Activated naive CD8-positive, alpha-beta T cell treated with anti-CD3 and anti-CD28 coated beads for 36 hours (primary cell): ENCODE data around the gene ENTPD6. TPM values are rescaled to one million over a fixed set of nuclear protein-coding genes. Genes with fewer than 3 reads are reported as not detected.
"Not testable (repeated sequence)": the region's sequence is repeated elsewhere in the genome, so short reads cannot be mapped to it uniquely, and the experiment has no call there.

Experiments used
- DNase-seq: peaks from one replicate; pipeline ENCODE4 v3.0.0; 2021
- H3K27ac Mint-ChIP-seq: one replicate; pipeline ENCODE4 v1.8.0; 2022; ENCODE audit warnings: mild to moderate bottlenecking, moderate library complexity, mixed read lengths
- H3K27me3 Mint-ChIP-seq: one replicate; pipeline ENCODE4 v1.8.0; 2022; ENCODE audit warnings: mild to moderate bottlenecking, mixed read lengths
- H3K36me3 Mint-ChIP-seq: one replicate; pipeline ENCODE4 v1.8.0; 2021; ENCODE audit warnings: mild to moderate bottlenecking, mixed read lengths
- H3K4me1 Mint-ChIP-seq: one replicate; pipeline ENCODE4 v1.8.0; 2021; ENCODE audit warnings: mixed read lengths
- H3K4me3 Mint-ChIP-seq: one replicate; pipeline ENCODE4 v1.8.0; 2022; ENCODE audit warnings: mild to moderate bottlenecking, moderate library complexity, mixed read lengths
- H3K9me3 Mint-ChIP-seq: one replicate; pipeline ENCODE4 v1.8.0; 2022; ENCODE audit warnings: mixed read lengths
- total RNA-seq, 2 experiments: library from RNA; stranded (reverse); gene quantifications; one replicate each; pipeline ENCODE4 v1.2.3, GENCODE V29; 2021

ENTPD6 gene
- total RNA-seq, 2 experiments from 2014 or later = 35.2 to 40.2 TPM

GRCh38 chr20:25222461-25223178, 27.1 kb downstream of the ENTPD6 start:
- H3K4me1 Mint-ChIP-seq = peaks cover 7% of the 10 kb centered on the region
- no peak overlapping the region for H3K4me3 Mint-ChIP-seq
- no peak for DNase-seq
- H3K9me3 Mint-ChIP-seq = no peaks in the 10 kb centered on the region
- H3K27ac Mint-ChIP-seq = peak overlapping the region; percentile 39
- H3K27me3 Mint-ChIP-seq = no peaks in the 10 kb centered on the region
- peaks cover 4% of the 10 kb centered on the region for H3K36me3 Mint-ChIP-seq

GRCh38 chr20:25223179-25223661, 27.7 kb downstream of the ENTPD6 start:
- Mint-ChIP-seq H3K4me3 (peak overlapping the region; percentile 18), H3K9me3 (no peaks in the 10 kb centered on the region), H3K36me3 (peaks cover 4% of the 10 kb centered on the region), H3K27ac (peak overlapping the region; percentile 39), H3K27me3 (no peaks in the 10 kb centered on the region), H3K4me1 (peaks cover 7% of the 10 kb centered on the region)
- peak; percentile 58 for DNase-seq

- H3K4me1 Mint-ChIP-seq = peaks cover 7% of the 10 kb centered on the region
- H3K27ac Mint-ChIP-seq = peak overlapping the region; percentile 39
- no peak for DNase-seq
These were observed 28.5 kb downstream of the ENTPD6 start for GRCh38 chr20:25223765-25224720.

GRCh38 chr20:25224941-25225340, 29.4 kb downstream of the ENTPD6 start:
- Mint-ChIP-seq H3K27ac (no peak overlapping the region), H3K36me3 (peaks cover 1% of the 10 kb centered on the region), H3K9me3 (no peaks in the 10 kb centered on the region), H3K4me1 (peaks cover 7% of the 10 kb centered on the region), H3K4me3 (no peak overlapping the region), H3K27me3 (no peaks in the 10 kb centered on the region)
- no peak for DNase-seq

More at GRCh38 chr20:25223765-25224720, 28.5 kb downstream of the ENTPD6 start:
- no peaks in the 10 kb centered on the region for H3K9me3 Mint-ChIP-seq
- no peak overlapping the region for H3K4me3 Mint-ChIP-seq
- H3K27me3 Mint-ChIP-seq = no peaks in the 10 kb centered on the region
- H3K36me3 Mint-ChIP-seq = peaks cover 4% of the 10 kb centered on the region

- no peak for DNase-seq
- H3K4me3 Mint-ChIP-seq = no peak overlapping the region
- H3K27ac Mint-ChIP-seq = no peak overlapping the region
- no peaks in the 10 kb centered on the region for H3K27me3 Mint-ChIP-seq
- peaks cover 8% of the 10 kb centered on the region for H3K4me1 Mint-ChIP-seq
- H3K36me3 Mint-ChIP-seq = peaks cover 1% of the 10 kb centered on the region
- H3K9me3 Mint-ChIP-seq = no peaks in the 10 kb centered on the region
These were observed 30.3 kb downstream of the ENTPD6 start for GRCh38 chr20:25225642-25226432.

GRCh38 chr20:25226433-25227316, 31.2 kb downstream of the ENTPD6 start:
- no peak overlapping the region for H3K27ac Mint-ChIP-seq
- no peak for DNase-seq

GRCh38 chr20:25227317-25227831, 31.9 kb downstream of the ENTPD6 start:
- H3K27ac Mint-ChIP-seq = no peak overlapping the region
- no peaks in the 10 kb centered on the region for H3K27me3 Mint-ChIP-seq
- no peak overlapping the region for H3K4me3 Mint-ChIP-seq
- peaks cover 1% of the 10 kb centered on the region for H3K36me3 Mint-ChIP-seq
- peaks cover 8% of the 10 kb centered on the region for H3K4me1 Mint-ChIP-seq
- H3K9me3 Mint-ChIP-seq = no peaks in the 10 kb centered on the region
- no peak for DNase-seq

More at GRCh38 chr20:25226433-25227316, 31.2 kb downstream of the ENTPD6 start:
- no peaks in the 10 kb centered on the region for H3K9me3 Mint-ChIP-seq
- H3K27me3 Mint-ChIP-seq = no peaks in the 10 kb centered on the region
- peaks cover 8% of the 10 kb centered on the region for H3K4me1 Mint-ChIP-seq
- no peak overlapping the region for H3K4me3 Mint-ChIP-seq
- H3K36me3 Mint-ChIP-seq = peaks cover 1% of the 10 kb centered on the region

GRCh38 chr20:25229486-25230165, 34.1 kb downstream of the ENTPD6 start:
- H3K27me3 Mint-ChIP-seq = peaks cover 3% of the 10 kb centered on the region
- no peak overlapping the region for H3K4me3 Mint-ChIP-seq
- no peaks in the 10 kb centered on the region for H3K9me3 Mint-ChIP-seq

GRCh38 chr20:25230166-25230831, 34.8 kb downstream of the ENTPD6 start:
- DNase-seq = no peak
- peaks cover 1% of the 10 kb centered on the region for H3K4me1 Mint-ChIP-seq
- no peaks in the 10 kb centered on the region for H3K9me3 Mint-ChIP-seq
- H3K36me3 Mint-ChIP-seq = no peaks in the 10 kb centered on the region
- no peak overlapping the region for H3K27ac Mint-ChIP-seq
- H3K4me3 Mint-ChIP-seq = no peak overlapping the region
- peaks cover 10% of the 10 kb centered on the region for H3K27me3 Mint-ChIP-seq

More at GRCh38 chr20:25229486-25230165, 34.1 kb downstream of the ENTPD6 start:
- Mint-ChIP-seq H3K36me3 (no peaks in the 10 kb centered on the region), H3K27ac (no peak overlapping the region), H3K4me1 (peaks cover 1% of the 10 kb centered on the region)
- no peak for DNase-seq

GRCh38 chr20:25233016-25233772, 37.7 kb downstream of the ENTPD6 start:
- no peak overlapping the region for H3K27ac Mint-ChIP-seq
- no peak for DNase-seq
- peaks cover 7% of the 10 kb centered on the region for H3K4me1 Mint-ChIP-seq
- no peak overlapping the region for H3K4me3 Mint-ChIP-seq
- H3K27me3 Mint-ChIP-seq = peaks cover 10% of the 10 kb centered on the region
- peaks cover under 1% of the 10 kb centered on the region for H3K36me3 Mint-ChIP-seq
- H3K9me3 Mint-ChIP-seq = no peaks in the 10 kb centered on the region

- H3K9me3 Mint-ChIP-seq, H3K36me3 Mint-ChIP-seq, H3K27ac Mint-ChIP-seq, H3K4me3 Mint-ChIP-seq, DNase-seq: not testable (repeated sequence)
- H3K4me1 Mint-ChIP-seq = peaks cover 12% of the 10 kb centered on the region
- H3K27me3 Mint-ChIP-seq = peaks cover 10% of the 10 kb centered on the region
These were observed 38.7 kb downstream of the ENTPD6 start for GRCh38 chr20:25234009-25234849.
